GM19324 (cell line): ENCODE measurements around the gene RNU1-3.
"Not testable (repeated sequence)": the region's sequence is repeated elsewhere in the genome, so short reads cannot be mapped to it uniquely, and the experiment has no call there.

Experiments used
- ATAC-seq: cut with Tn5 transposase; IDR thresholded peaks from one replicate; pipeline ENCODE4 v1.9.1; 2021; ENCODE audit warnings: mild to moderate bottlenecking, moderate library complexity; ENCODE audit not compliant: unreplicated experiment, low FRiP score

RNU1-3 gene

GRCh38 chr1:16623337-16623736 lies 43.4 kb downstream of the RNU1-3 start:
- ATAC-seq: not testable (repeated sequence)

GRCh38 chr1:16621681-16622315 lies 45.0 kb downstream of the RNU1-3 start:
- not testable (repeated sequence) for ATAC-seq

GRCh38 chr1:16621300-16621658 lies 45.5 kb downstream of the RNU1-3 start:
- ATAC-seq: no peak

- not testable (repeated sequence) for ATAC-seq
Measured at GRCh38 chr1:16619803-16620501, 46.8 kb downstream of the RNU1-3 start.

- no peak for ATAC-seq
Measured at GRCh38 chr1:16618719-16619118, 48.0 kb downstream of the RNU1-3 start.

GRCh38 chr1:16617778-16618580 lies 48.8 kb downstream of the RNU1-3 start:
- no peak for ATAC-seq

GRCh38 chr1:16617114-16617631 lies 49.6 kb downstream of the RNU1-3 start:
- ATAC-seq: no peak
